Measurements from ENCODE around the gene CPZ. TPM values are rescaled to one million over a fixed set of nuclear protein-coding genes. Genes with fewer than 3 reads are reported as not detected.

Gene CPZ
- polyA plus RNA-seq, 1 experiment, result 70.9 TPM

GRCh38 chr4:8544741-8545438, 47.7 kb upstream of the CPZ start:
- no peak for TF ChIP-seq CTCF (IDR thresholded peaks at IDR 0.05; ENCODE audit: insufficient read depth, low read depth, low read length)
- no peak for DNase-seq (ENCODE audit: low read depth)
- CTCF ChIA-PET, result no interaction called here
- POLR2A ChIA-PET, result no interaction called here
- 0 out of 2 replicates have a peak, but pooled peaks cover 2% of the 10 kb centered on the region for H3K27me3 ChIP-seq (ENCODE audit: control insufficient read depth, insufficient read depth, low read length)
- H3K4me3 ChIP-seq (ENCODE audit: low read depth, low read length), result no peak overlapping the region
- no peaks in the 10 kb centered on the region for H3K36me3 ChIP-seq (ENCODE audit: control insufficient read depth, insufficient read depth, low read length)

GRCh38 chr4:8545439-8545765, 47.2 kb upstream of the CPZ start:
- H3K27me3 ChIP-seq (ENCODE audit: control insufficient read depth, insufficient read depth, low read length), result 0 out of 2 replicates have a peak, but pooled peaks cover 2% of the 10 kb centered on the region
- DNase-seq (ENCODE audit: low read depth), result no peak
- CTCF ChIA-PET, result no interaction called here
- POLR2A ChIA-PET, result no interaction called here
- no peaks in the 10 kb centered on the region for H3K36me3 ChIP-seq (ENCODE audit: control insufficient read depth, insufficient read depth, low read length)
- H3K4me3 ChIP-seq (ENCODE audit: low read depth, low read length), result no peak overlapping the region
- no peak for TF ChIP-seq CTCF (IDR thresholded peaks at IDR 0.05; ENCODE audit: insufficient read depth, low read depth, low read length)

GRCh38 chr4:8546766-8547107, 45.8 kb upstream of the CPZ start:
- no peaks in the 10 kb centered on the region for H3K36me3 ChIP-seq (ENCODE audit: control insufficient read depth, insufficient read depth, low read length)
- H3K27me3 ChIP-seq (ENCODE audit: control insufficient read depth, insufficient read depth, low read length), result 0 out of 2 replicates have a peak, but pooled peaks cover 2% of the 10 kb centered on the region
- POLR2A ChIA-PET, result no interaction called here
- TF ChIP-seq CTCF (IDR thresholded peaks at IDR 0.05; ENCODE audit: insufficient read depth, low read depth, low read length), result no peak
- CTCF ChIA-PET, result interaction anchor here (0.6 to 1.5 kb wide), 2 partner anchors 14 to 74 kb away, joined by 3 to 7 read pairs; no protein-coding TSS in a partner anchor
- no peak overlapping the region for H3K4me3 ChIP-seq (ENCODE audit: low read depth, low read length)
- DNase-seq (ENCODE audit: low read depth), result no peak

GRCh38 chr4:8547108-8547911, 45.3 kb upstream of the CPZ start:
- Histone ChIP-seq H3K27me3 (ENCODE audit: control insufficient read depth, insufficient read depth, low read length) (peaks cover 2% of the 10 kb centered on the region; the same call in 1 of the 2 replicates), H3K36me3 (ENCODE audit: control insufficient read depth, insufficient read depth, low read length) (no peaks in the 10 kb centered on the region), H3K4me3 (ENCODE audit: low read depth, low read length) (no peak overlapping the region)
- ChIA-PET CTCF (interaction anchor here (1.5 kb wide), 1 partner anchor 75 kb away, joined by 7 read pairs; no protein-coding TSS in a partner anchor), POLR2A (no interaction called here)
- no peak for DNase-seq (ENCODE audit: low read depth)
- peak; percentile 24; the same call in 1 of the 2 replicates for TF ChIP-seq CTCF (IDR thresholded peaks at IDR 0.05; ENCODE audit: insufficient read depth, low read depth, low read length)

GRCh38 chr4:8547912-8548730, 44.4 kb upstream of the CPZ start:
- Histone ChIP-seq H3K4me3 (ENCODE audit: low read depth, low read length) (no peak overlapping the region), H3K27me3 (ENCODE audit: control insufficient read depth, insufficient read depth, low read length) (peaks cover 2% of the 10 kb centered on the region; the same call in 1 of the 2 replicates), H3K36me3 (ENCODE audit: control insufficient read depth, insufficient read depth, low read length) (no peaks in the 10 kb centered on the region)
- TF ChIP-seq CTCF (IDR thresholded peaks at IDR 0.05; ENCODE audit: insufficient read depth, low read depth, low read length), result no peak
- ChIA-PET CTCF (interaction anchor here (1.1 to 1.5 kb wide), 2 partner anchors 38 to 76 kb away, joined by 4 to 7 read pairs; no protein-coding TSS in a partner anchor), POLR2A (no interaction called here)
- no peak for DNase-seq (ENCODE audit: low read depth)
